ENCODE data around the gene MGAM2. TPM values are rescaled to one million over a fixed set of nuclear protein-coding genes. Genes with fewer than 3 reads are reported as not detected.
"Not testable (repeated sequence)": the region's sequence is repeated elsewhere in the genome, so short reads cannot be mapped to it uniquely, and the experiment has no call there.

Gene MGAM2
- total RNA-seq, 6 experiments from 2014 or later: 0.09 to 4.4 (median 0.25) TPM

DNA sequence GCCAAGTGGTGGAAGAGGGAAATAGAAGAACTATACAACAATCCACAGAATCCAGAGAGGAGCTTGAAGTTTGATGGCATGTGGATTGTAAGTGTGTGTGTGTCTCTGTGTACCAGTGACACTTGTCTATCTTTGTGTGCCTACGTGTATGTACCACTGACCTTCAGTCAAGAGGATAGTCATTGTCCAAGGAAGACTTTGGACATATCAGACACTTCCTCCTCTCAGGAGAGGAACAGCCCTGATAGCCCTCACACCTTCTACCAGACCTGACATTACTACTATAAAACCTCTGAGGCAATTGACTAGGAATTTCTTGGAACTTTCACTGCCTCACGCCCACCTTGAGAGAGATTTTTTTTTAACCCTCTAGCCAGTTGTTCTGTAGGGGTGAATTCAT lies 19.6 kb upstream of the MGAM2 start:
- H3K4me1 ChIP-seq: peaks cover 0 to 12% (median 3%) of the 10 kb centered on the region in 4 donors
- intact Hi-C loops (cut with DNase I): loop anchor here in 1 of 2 donors (10.0 kb wide), 1 partner anchor 117 kb away; the partner anchor contains the start of gene TAS2R38
- no peaks in the 10 kb centered on the region for H3K36me3 ChIP-seq
- H3K27ac ChIP-seq: no peak overlapping the region
- H3K9me3 ChIP-seq: no peaks in the 10 kb centered on the region
- TF ChIP-seq POLR2A (IDR thresholded peaks at IDR 0.05): no peak
- TF ChIP-seq, protein P1, sequence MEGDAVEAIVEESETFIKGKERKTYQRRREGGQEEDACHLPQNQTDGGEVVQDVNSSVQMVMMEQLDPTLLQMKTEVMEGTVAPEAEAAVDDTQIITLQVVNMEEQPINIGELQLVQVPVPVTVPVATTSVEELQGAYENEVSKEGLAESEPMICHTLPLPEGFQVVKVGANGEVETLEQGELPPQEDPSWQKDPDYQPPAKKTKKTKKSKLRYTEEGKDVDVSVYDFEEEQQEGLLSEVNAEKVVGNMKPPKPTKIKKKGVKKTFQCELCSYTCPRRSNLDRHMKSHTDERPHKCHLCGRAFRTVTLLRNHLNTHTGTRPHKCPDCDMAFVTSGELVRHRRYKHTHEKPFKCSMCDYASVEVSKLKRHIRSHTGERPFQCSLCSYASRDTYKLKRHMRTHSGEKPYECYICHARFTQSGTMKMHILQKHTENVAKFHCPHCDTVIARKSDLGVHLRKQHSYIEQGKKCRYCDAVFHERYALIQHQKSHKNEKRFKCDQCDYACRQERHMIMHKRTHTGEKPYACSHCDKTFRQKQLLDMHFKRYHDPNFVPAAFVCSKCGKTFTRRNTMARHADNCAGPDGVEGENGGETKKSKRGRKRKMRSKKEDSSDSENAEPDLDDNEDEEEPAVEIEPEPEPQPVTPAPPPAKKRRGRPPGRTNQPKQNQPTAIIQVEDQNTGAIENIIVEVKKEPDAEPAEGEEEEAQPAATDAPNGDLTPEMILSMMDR (IDR thresholded peaks at IDR 0.05): no peak
- WGBS (ENCODE audit: insufficient coverage, low coverage, low lambda C conversion rate, missing lambda C conversion rate): 53% methylated on average over 2 of the region's 2 CpGs
- H3K4me3 ChIP-seq: no peak overlapping the region
- ATAC-seq (no peak), DNase-seq (no peak)
- no peaks in the 10 kb centered on the region for H3K27me3 ChIP-seq

DNA sequence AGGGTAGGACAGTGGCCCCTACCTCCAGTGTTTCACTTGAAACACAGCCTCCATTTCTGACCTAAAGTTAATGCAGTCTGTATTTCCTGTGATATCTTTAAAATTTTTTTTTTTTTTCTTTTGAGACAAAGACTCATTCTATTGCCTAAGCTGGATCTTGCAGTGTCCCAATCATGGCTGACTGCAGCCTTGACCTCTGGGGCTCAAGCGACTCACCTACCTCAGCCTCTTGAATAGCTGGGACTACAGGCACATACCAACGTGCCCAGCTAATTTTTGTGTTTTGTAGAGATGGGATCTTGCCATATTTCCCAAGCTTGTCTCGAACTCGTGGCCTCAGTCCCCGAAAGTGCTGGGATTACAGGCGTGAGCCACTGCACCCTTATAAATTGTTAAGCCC lies 16.7 kb upstream of the MGAM2 start:
- no peaks in the 10 kb centered on the region for H3K9me3 ChIP-seq
- DNase-seq (no peak), ATAC-seq (no peak)
- no peaks in the 10 kb centered on the region for H3K4me1 ChIP-seq
- no peak overlapping the region for H3K4me3 ChIP-seq
- no peak overlapping the region for H3K27ac ChIP-seq
- H3K36me3 ChIP-seq: no peaks in the 10 kb centered on the region
- 80% methylated on average over 6 of the region's 6 CpGs for WGBS (ENCODE audit: insufficient coverage, low coverage, low lambda C conversion rate, missing lambda C conversion rate)
- no peaks in the 10 kb centered on the region for H3K27me3 ChIP-seq
- intact Hi-C loops (cut with DNase I): loop anchor here in 1 of 2 donors (10.0 kb wide), 1 partner anchor 120 kb away; the partner anchor contains the start of gene TAS2R38
- TF ChIP-seq POLR2A (IDR thresholded peaks at IDR 0.05): no peak
- TF ChIP-seq, protein P1 (IDR thresholded peaks at IDR 0.05): no peak

DNA sequence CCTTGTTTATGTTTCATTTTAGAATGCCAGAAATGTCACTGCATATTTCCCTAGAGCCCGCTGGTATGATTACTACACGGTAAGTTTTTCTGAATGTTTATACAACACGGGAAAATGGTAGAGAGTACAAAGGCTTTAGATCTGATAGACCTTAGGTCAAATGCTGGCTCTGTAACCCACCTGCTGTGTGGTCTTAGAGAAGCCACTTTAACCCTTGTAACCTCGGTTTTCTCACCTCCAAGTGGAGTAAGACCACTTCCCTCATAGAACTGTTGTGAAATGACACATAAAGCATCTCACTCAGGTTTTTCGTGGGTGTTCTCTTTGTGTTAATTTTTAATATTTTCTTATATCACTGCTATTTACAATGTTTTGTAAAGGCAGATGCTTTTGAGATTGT lies 13.9 kb upstream of the MGAM2 start:
- no peaks in the 10 kb centered on the region for H3K36me3 ChIP-seq
- H3K27me3 ChIP-seq: no peaks in the 10 kb centered on the region
- intact Hi-C loops (cut with DNase I): loop anchor here in 1 of 2 donors (10.0 kb wide), 1 partner anchor 123 kb away; the partner anchor contains the start of gene TAS2R38
- ATAC-seq: no peak
- DNase-seq: no peak
- no peak overlapping the region for H3K27ac ChIP-seq
- 61% methylated on average over 5 of the region's 5 CpGs for WGBS (ENCODE audit: insufficient coverage, low coverage, low lambda C conversion rate, missing lambda C conversion rate)
- no peaks in the 10 kb centered on the region for H3K4me1 ChIP-seq
- TF ChIP-seq, protein P1 (IDR thresholded peaks at IDR 0.05): no peak
- TF ChIP-seq POLR2A (IDR thresholded peaks at IDR 0.05): no peak
- no peak overlapping the region for H3K4me3 ChIP-seq
- H3K9me3 ChIP-seq: no peaks in the 10 kb centered on the region

DNA sequence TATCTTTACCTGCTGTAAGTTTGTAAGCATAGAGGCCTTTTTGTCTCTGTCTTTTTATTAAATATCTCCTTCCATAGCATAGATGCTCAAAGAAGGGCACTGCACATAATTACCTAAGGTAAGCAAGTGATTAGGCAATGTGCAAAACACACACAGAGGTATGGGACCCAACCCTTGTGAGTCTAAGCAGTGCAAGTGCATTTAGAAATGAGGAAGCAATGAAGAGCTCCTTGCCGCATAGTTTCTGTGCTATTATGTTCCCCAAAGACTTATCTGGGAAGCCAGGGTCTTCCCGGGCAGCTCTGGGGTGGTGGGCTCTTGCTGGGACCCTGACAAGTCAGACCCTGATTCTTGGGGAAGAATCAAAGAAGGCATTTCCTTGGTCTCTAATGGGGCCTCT lies 13.5 kb upstream of the MGAM2 start:
- Histone ChIP-seq H3K4me1 (no peaks in the 10 kb centered on the region), H3K9me3 (no peaks in the 10 kb centered on the region), H3K27ac (no peak overlapping the region), H3K36me3 (no peaks in the 10 kb centered on the region), H3K27me3 (no peaks in the 10 kb centered on the region), H3K4me3 (no peak overlapping the region)
- no peak for TF ChIP-seq POLR2A (IDR thresholded peaks at IDR 0.05)
- intact Hi-C loops (cut with DNase I): loop anchor here in 1 of 2 donors (10.0 kb wide), 1 partner anchor 123 kb away; the partner anchor contains the start of gene TAS2R38
- no peak for DNase-seq
- WGBS (ENCODE audit: insufficient coverage, low coverage, low lambda C conversion rate, missing lambda C conversion rate): no CpG with 5 or more reads among the region's 2 CpGs
- no peak for ATAC-seq

DNA sequence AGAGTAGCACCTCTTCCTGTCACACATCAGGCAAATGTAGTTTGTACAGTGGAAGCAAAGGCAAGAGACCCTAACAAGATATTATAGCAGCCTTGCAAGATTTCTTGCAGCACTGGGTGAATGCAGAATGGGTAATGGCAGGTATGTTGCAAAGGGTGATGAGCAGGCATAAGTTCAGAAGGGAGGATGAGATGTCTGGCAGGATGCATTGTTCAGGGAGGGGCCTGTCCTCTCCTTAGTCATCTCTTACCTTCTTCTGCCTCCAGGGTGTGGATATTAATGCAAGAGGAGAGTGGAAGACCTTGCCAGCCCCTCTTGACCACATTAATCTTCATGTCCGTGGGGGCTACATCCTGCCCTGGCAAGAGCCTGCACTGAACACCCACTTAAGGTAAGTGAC lies 12.2 kb upstream of the MGAM2 start:
- not testable (repeated sequence) for DNase-seq, H3K36me3 ChIP-seq, H3K27ac ChIP-seq, H3K27me3 ChIP-seq, H3K4me1 ChIP-seq, H3K4me3 ChIP-seq, H3K9me3 ChIP-seq, ATAC-seq
- WGBS (ENCODE audit: insufficient coverage, low coverage, low lambda C conversion rate, missing lambda C conversion rate): no CpG with 5 or more reads among the region's 1 CpG
- intact Hi-C loops (cut with DNase I): loop anchor here in 1 of 2 donors (10.0 kb wide), 1 partner anchor 125 kb away; the partner anchor contains the start of gene TAS2R38
